GM12878 (cell line): ENCODE results near the gene KLRC2. TPM values are rescaled to one million over a fixed set of nuclear protein-coding genes. Genes with fewer than 3 reads are reported as not detected.

ENCODE experiments used
- ATAC-seq: fragments of 200-7000 bp; cut with Tn5 transposase; 3 replicates; pipeline ENCODE4 v1.9.1; 2020; ENCODE audit warnings: mild to moderate bottlenecking, moderate library complexity
- BruUV-seq: library from RNA; stranded (reverse); fragments of 400-500 nt; replicated peaks from 2 replicates; lab custom pipeline; 2021; lab: Mats Ljungman, UMichigan
- CTCF ChIA-PET: fragments of 300-600 bp; sonication (Branson Sonifier 250); formaldehyde crosslinking; extraction: SDS; loops from one replicate; lab custom pipeline; 2021; ENCODE audit warnings: inconsistent platforms; lab: Yijun Ruan, JAX
- POLR2A ChIA-PET: fragments of 350-600 bp; formaldehyde crosslinking; extraction: SDS; loops from one replicate; lab custom pipeline; 2021; ENCODE audit warnings: inconsistent platforms; lab: Charles Lee
- RAD21 ChIA-PET: fragments of 300-600 bp; sonication (Branson Sonifier 250); formaldehyde crosslinking; loops from one replicate; lab custom pipeline; 2023; ENCODE audit warnings: antibody characterized with exemption; ENCODE audit not compliant: unreplicated experiment; lab: Charles Lee
- SMC1A ChIA-PET: fragments of 300-600 bp; sonication (Branson Sonifier 250); formaldehyde crosslinking; loops from one replicate; lab custom pipeline; 2023; ENCODE audit not compliant: unreplicated experiment, uncharacterized antibody; lab: Charles Lee
- DNase-seq: peaks from one replicate; pipeline ENCODE4 v3.0.0-alpha.2; 2011; ENCODE audit warnings: low read depth, low spot score
- FAIRE-seq: peaks from 3 replicates; lab custom pipeline; 2011; peaks lifted over from hg19 to GRCh38; lab: Jason Lieb, UNC
- H2AFZ ChIP-seq: 2 replicates; pipeline ENCODE4 v1.6.0; 2011; ENCODE audit warnings: low read depth, low read length, control low read depth; ENCODE audit not compliant: control insufficient read depth
- H3K27ac ChIP-seq: 2 replicates; pipeline ENCODE4 v1.5.1; 2011; ENCODE audit warnings: control low read depth; ENCODE audit not compliant: control insufficient read depth, insufficient read depth
- H3K27me3 ChIP-seq, 2 experiments: replicated peaks in 1 of 2; 2 replicates each; pipeline versions ENCODE4 v1.6.0 to v1.6.1; 2011; ENCODE audit warnings: low read length in 1 of 2; ENCODE audit not compliant: control insufficient read depth in 2 of 2, insufficient read depth in 2 of 2
- H3K36me3 ChIP-seq, 2 experiments: 2 replicates each; pipeline ENCODE4 v1.5.1; 2011; ENCODE audit warnings: low read length in 1 of 2; ENCODE audit not compliant: control insufficient read depth in 2 of 2, insufficient read depth in 2 of 2
- H3K4me1 ChIP-seq: 2 replicates; pipeline ENCODE4 v1.6.1; 2011; ENCODE audit warnings: mild to moderate bottlenecking, low read length, moderate library complexity, mixed read lengths; ENCODE audit not compliant: control insufficient read depth, insufficient read depth
- H3K4me2 ChIP-seq: 2 replicates; pipeline ENCODE4 v1.6.0; 2011; ENCODE audit warnings: control low read depth; ENCODE audit not compliant: control insufficient read depth, insufficient read depth
- H3K4me3 ChIP-seq: fragments of 200-600 bp; sonication (generic); 2 replicates; pipeline ENCODE4 v1.5.1; 2016
- H3K79me2 ChIP-seq: 2 replicates; pipeline ENCODE4 v1.6.0; 2011; ENCODE audit warnings: low read length; ENCODE audit not compliant: control insufficient read depth, insufficient read depth
- H3K9ac ChIP-seq: 2 replicates; pipeline ENCODE4 v1.8.0; 2011; ENCODE audit warnings: low read length, control low read depth, mixed read lengths; ENCODE audit not compliant: control insufficient read depth, insufficient read depth
- H3K9me3 ChIP-seq: replicated peaks from 3 replicates; pipeline ENCODE4 v1.5.1; 2011; ENCODE audit warnings: mild to moderate bottlenecking, low read length; ENCODE audit not compliant: control insufficient read depth, insufficient read depth
- H4K20me1 ChIP-seq: 2 replicates; pipeline ENCODE4 v1.6.0; 2011; ENCODE audit not compliant: control insufficient read depth, insufficient read depth
- ASH2L ChIP-seq: fragments of 300-600, 200-600 bp; sonication (generic); IDR thresholded peaks from 2 replicates; pipeline ENCODE4 v1.6.1; 2017; ENCODE audit warnings: low read depth, mild to moderate bottlenecking, borderline replicate concordance
- EGR1 ChIP-seq, 2 experiments: IDR thresholded peaks; 1 replicate in 1 of 2; 2 replicates in 1 of 2; pipeline ENCODE4 v1.6.1; 2011 to 2012; ENCODE audit warnings: low read depth in 2 of 2, low read length in 2 of 2, borderline replicate concordance in 1 of 2, mild to moderate bottlenecking in 1 of 2, moderate library complexity in 1 of 2
- EP300 ChIP-seq, 2 experiments: fragments of 150-350 bp in 1 of 2; IDR thresholded peaks; 2 replicates each; pipeline ENCODE4 v1.6.1; 2011 to 2012; ENCODE audit warnings: low read depth in 2 of 2, low read length in 2 of 2, borderline replicate concordance in 1 of 2, improper control_type of control experiment in 1 of 2, inconsistent platforms in 1 of 2; ENCODE audit not compliant: control insufficient read depth in 1 of 2
- HDAC2 ChIP-seq: fragments of 200-600 bp; sonication (generic); IDR thresholded peaks from 2 replicates; pipeline ENCODE4 v1.6.1; 2017
- NFYB ChIP-seq: IDR thresholded peaks from 2 replicates; pipeline ENCODE4 v1.6.1; 2011; ENCODE audit warnings: low read depth, mild to moderate bottlenecking, low read length, improper control_type of control experiment, moderate library complexity; ENCODE audit not compliant: insufficient read depth
- NR2C1 ChIP-seq: fragments of 450-650 bp; IDR thresholded peaks from 2 replicates; pipeline ENCODE4 v1.6.1; 2017; ENCODE audit warnings: antibody characterized with exemption, mild to moderate bottlenecking, moderate library complexity
- NR2C2 ChIP-seq: IDR thresholded peaks from 2 replicates; pipeline ENCODE4 v1.6.1; 2011; ENCODE audit warnings: borderline replicate concordance, low read depth; ENCODE audit not compliant: control insufficient read depth, insufficient read length
- POLR2A ChIP-seq: IDR thresholded peaks from 2 replicates; pipeline ENCODE4 v1.6.1; 2011; ENCODE audit warnings: low read depth, mild to moderate bottlenecking, low read length
- RFX5 ChIP-seq: IDR thresholded peaks from 2 replicates; pipeline ENCODE4 v1.6.1; 2011; ENCODE audit warnings: low read depth, low read length, improper control_type of control experiment
- SIN3A ChIP-seq: IDR thresholded peaks from 2 replicates; pipeline ENCODE4 v1.6.1; 2012; ENCODE audit warnings: low read depth, low read length, improper control_type of control experiment
- SUZ12 ChIP-seq: fragments of 200-600 bp; sonication (generic); IDR thresholded peaks from one replicate; pipeline ENCODE4 v1.6.1; 2018; ENCODE audit warnings: antibody characterized with exemption, mild to moderate bottlenecking; ENCODE audit not compliant: unreplicated experiment
- TARDBP ChIP-seq: IDR thresholded peaks from 2 replicates; pipeline ENCODE4 v1.6.1; 2016; ENCODE audit warnings: borderline replicate concordance
- ZNF217 ChIP-seq: fragments of 450-650 bp; IDR thresholded peaks from 2 replicates; pipeline ENCODE4 v1.6.1; 2017; ENCODE audit warnings: antibody characterized with exemption, mild to moderate bottlenecking
- WGBS: methylation state at CpG from one replicate; pipeline ENCODE4 v1.1.6; 2016; ENCODE audit warnings: low lambda C conversion rate; ENCODE audit not compliant: insufficient replicate concordance, insufficient coverage; ENCODE audit errors: missing lambda C conversion rate; 5-methylcytosine and 5-hydroxymethylcytosine counted together
- in situ Hi-C: fragments of 300-500 bp; cut with MboI; formaldehyde crosslinking; loops from 9 replicates; pipeline ENCODE4 v1.14.3; 2018; ENCODE audit warnings: mixed read lengths
- intact Hi-C: fragments of 100-400 bp; cut with micrococcal nuclease; formaldehyde crosslinking; loops from one replicate; pipeline ENCODE4 v1.14.2; 2022; ENCODE audit not compliant: unreplicated experiment
- polyA plus RNA-seq, 11 experiments: library from polyadenylated mRNA; depleted of rRNA in 4 of 11; unstranded in 6 of 11; stranded (reverse) in 5 of 11; fragments of >200 nt; fragmentation: Nextera tagmentation in 4 of 11; fragmentation: Illumina TruSeq in 1 of 11; extraction: Ambion mirVana in 4 of 11; extraction: Trizol in 1 of 11; gene quantifications; 1 replicate in 1 of 11; 2 replicates in 10 of 11; pipeline versions ENCODE4 v1.2.1 to v1.2.3, GENCODE V29; 2011 to 2016; ENCODE audit warnings: inconsistent platforms in 2 of 11, missing spikeins in 2 of 11, low read depth in 1 of 11
- total RNA-seq, 4 experiments: library from RNA; depleted of rRNA in 3 of 4; stranded (reverse); fragments of >200 nt in 3 of 4; fragmentation: Illumina TruSeq in 1 of 4; extraction: Trizol in 1 of 4; gene quantifications; 2 replicates each; pipeline versions ENCODE4 v1.2.1 to v1.2.3, GENCODE V29; 2013 to 2021
- TF ChIP-seq, protein P1 (sequence below): fragments of 450-650 bp; IDR thresholded peaks from 2 replicates; pipeline ENCODE4 v1.6.1; 2017; ENCODE audit warnings: mild to moderate bottlenecking, moderate library complexity
- TF ChIP-seq, protein P2 (sequence below): fragments of 450-650 bp; IDR thresholded peaks from 2 replicates; pipeline ENCODE4 v1.6.1; 2018; ENCODE audit warnings: mild to moderate bottlenecking, low read depth, moderate library complexity; ENCODE audit not compliant: partially characterized antibody
- TF ChIP-seq, protein P3 (sequence below): fragments of 450-650 bp; IDR thresholded peaks from 2 replicates; pipeline ENCODE4 v1.6.1; 2017; ENCODE audit warnings: mild to moderate bottlenecking

The KLRC2 gene
- total and polyA plus RNA-seq, 10 of the 15 experiments (the other 5 are each of a cell fraction or from before 2014, with no cell fraction given), result 0.15 to 0.40 (median 0.20) TPM; not detected in 5

DNA sequence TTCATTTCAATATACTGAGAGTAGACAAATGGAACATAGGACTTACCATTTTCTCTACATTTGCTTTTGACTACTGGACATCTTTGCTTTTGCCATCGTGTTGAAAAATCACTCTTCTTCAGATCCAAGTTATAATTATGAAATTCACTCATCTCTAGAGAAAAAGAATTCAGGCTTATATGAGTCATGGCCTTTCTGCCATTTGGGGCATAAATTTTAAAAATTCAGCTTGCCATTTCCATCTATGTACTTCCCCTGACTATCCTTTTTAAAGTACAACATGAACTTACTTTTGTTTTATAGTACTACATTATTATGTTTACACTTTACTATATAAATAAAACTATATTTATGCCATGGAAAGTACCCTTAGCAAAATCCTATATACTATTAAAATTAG lies 49.0 kb downstream of the KLRC2 start:
- Histone ChIP-seq H2AFZ (no peak overlapping the region), H3K4me3 (no peak overlapping the region), H3K79me2 (no peaks in the 10 kb centered on the region), H3K27ac (no peak overlapping the region), H3K27me3 (no peaks in the 10 kb centered on the region), H3K36me3 (no peaks in the 10 kb centered on the region), H3K9me3 (no peaks in the 10 kb centered on the region; the same call in 2 of the 3 replicates), H4K20me1 (no peaks in the 10 kb centered on the region), H3K4me1 (no peaks in the 10 kb centered on the region)
- ChIA-PET SMC1A (interaction anchor here (0.8 to 3.1 kb wide), 4 partner anchors 13 to 24 kb away, joined by 4 to 13 read pairs (median 6); no protein-coding TSS in a partner anchor), CTCF (interaction anchor here (1.1 to 3.1 kb wide), 2 partner anchors 19 to 21 kb away, joined by 3 to 13 read pairs; no protein-coding TSS in a partner anchor), POLR2A (interaction anchor here (1.0 kb wide), 1 partner anchor 22 kb away, joined by 3 read pairs; no protein-coding TSS in a partner anchor)
- no peak for ATAC-seq
- DNase-seq, result no peak
- BruUV-seq, result no TSS peak
- 4% methylated on average over 1 of the region's 1 CpG for WGBS
- FAIRE-seq, result no peak
- in situ Hi-C loops, result no loop called here
- intact Hi-C loops, result no loop called here
- TF ChIP-seq NR2C2 (no peak), POLR2A (no peak), ASH2L (no peak), NR2C1 (no peak), EP300 (IDR thresholded peaks at IDR 0.05; ENCODE audit: borderline replicate concordance in 1 of 2, control insufficient read depth in 1 of 2, low read depth in 2 of 2, low read length in 2 of 2) (no peak), SIN3A (no peak), RFX5 (no peak), NFYB (no peak), EGR1 (IDR thresholded peaks at IDR 0.05; ENCODE audit: borderline replicate concordance in 1 of 2, low read depth in 2 of 2, low read length in 2 of 2) (no peak), ZNF217 (no peak), SUZ12 (no peak), HDAC2 (no peak), TARDBP (no peak)
- TF ChIP-seq, protein P1, sequence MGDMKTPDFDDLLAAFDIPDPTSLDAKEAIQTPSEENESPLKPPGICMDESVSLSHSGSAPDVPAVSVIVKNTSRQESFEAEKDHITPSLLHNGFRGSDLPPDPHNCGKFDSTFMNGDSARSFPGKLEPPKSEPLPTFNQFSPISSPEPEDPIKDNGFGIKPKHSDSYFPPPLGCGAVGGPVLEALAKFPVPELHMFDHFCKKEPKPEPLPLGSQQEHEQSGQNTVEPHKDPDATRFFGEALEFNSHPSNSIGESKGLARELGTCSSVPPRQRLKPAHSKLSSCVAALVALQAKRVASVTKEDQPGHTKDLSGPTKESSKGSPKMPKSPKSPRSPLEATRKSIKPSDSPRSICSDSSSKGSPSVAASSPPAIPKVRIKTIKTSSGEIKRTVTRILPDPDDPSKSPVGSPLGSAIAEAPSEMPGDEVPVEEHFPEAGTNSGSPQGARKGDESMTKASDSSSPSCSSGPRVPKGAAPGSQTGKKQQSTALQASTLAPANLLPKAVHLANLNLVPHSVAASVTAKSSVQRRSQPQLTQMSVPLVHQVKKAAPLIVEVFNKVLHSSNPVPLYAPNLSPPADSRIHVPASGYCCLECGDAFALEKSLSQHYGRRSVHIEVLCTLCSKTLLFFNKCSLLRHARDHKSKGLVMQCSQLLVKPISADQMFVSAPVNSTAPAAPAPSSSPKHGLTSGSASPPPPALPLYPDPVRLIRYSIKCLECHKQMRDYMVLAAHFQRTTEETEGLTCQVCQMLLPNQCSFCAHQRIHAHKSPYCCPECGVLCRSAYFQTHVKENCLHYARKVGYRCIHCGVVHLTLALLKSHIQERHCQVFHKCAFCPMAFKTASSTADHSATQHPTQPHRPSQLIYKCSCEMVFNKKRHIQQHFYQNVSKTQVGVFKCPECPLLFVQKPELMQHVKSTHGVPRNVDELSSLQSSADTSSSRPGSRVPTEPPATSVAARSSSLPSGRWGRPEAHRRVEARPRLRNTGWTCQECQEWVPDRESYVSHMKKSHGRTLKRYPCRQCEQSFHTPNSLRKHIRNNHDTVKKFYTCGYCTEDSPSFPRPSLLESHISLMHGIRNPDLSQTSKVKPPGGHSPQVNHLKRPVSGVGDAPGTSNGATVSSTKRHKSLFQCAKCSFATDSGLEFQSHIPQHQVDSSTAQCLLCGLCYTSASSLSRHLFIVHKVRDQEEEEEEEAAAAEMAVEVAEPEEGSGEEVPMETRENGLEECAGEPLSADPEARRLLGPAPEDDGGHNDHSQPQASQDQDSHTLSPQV, result no peak
- TF ChIP-seq, protein P2, sequence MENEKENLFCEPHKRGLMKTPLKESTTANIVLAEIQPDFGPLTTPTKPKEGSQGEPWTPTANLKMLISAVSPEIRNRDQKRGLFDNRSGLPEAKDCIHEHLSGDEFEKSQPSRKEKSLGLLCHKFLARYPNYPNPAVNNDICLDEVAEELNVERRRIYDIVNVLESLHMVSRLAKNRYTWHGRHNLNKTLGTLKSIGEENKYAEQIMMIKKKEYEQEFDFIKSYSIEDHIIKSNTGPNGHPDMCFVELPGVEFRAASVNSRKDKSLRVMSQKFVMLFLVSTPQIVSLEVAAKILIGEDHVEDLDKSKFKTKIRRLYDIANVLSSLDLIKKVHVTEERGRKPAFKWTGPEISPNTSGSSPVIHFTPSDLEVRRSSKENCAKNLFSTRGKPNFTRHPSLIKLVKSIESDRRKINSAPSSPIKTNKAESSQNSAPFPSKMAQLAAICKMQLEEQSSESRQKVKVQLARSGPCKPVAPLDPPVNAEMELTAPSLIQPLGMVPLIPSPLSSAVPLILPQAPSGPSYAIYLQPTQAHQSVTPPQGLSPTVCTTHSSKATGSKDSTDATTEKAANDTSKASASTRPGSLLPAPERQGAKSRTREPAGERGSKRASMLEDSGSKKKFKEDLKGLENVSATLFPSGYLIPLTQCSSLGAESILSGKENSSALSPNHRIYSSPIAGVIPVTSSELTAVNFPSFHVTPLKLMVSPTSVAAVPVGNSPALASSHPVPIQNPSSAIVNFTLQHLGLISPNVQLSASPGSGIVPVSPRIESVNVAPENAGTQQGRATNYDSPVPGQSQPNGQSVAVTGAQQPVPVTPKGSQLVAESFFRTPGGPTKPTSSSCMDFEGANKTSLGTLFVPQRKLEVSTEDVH, result no peak
- TF ChIP-seq, protein P3, sequence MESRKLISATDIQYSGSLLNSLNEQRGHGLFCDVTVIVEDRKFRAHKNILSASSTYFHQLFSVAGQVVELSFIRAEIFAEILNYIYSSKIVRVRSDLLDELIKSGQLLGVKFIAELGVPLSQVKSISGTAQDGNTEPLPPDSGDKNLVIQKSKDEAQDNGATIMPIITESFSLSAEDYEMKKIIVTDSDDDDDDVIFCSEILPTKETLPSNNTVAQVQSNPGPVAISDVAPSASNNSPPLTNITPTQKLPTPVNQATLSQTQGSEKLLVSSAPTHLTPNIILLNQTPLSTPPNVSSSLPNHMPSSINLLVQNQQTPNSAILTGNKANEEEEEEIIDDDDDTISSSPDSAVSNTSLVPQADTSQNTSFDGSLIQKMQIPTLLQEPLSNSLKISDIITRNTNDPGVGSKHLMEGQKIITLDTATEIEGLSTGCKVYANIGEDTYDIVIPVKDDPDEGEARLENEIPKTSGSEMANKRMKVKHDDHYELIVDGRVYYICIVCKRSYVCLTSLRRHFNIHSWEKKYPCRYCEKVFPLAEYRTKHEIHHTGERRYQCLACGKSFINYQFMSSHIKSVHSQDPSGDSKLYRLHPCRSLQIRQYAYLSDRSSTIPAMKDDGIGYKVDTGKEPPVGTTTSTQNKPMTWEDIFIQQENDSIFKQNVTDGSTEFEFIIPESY, result no peak
- TF ChIP-seq, all 136 proteins: peak for 0
- Histone ChIP-seq H3K4me2 (no peak overlapping the region), H3K9ac (no peak overlapping the region)
- RAD21 ChIA-PET, result interaction anchor here (0.9 kb wide), 1 partner anchor 24 kb away, joined by 8 read pairs; no protein-coding TSS in a partner anchor
